Stimulated activated CD8-positive, alpha-beta memory T cell treated with anti-CD3 and anti-CD28 coated beads, Interleukin-4, amount 100 ng/mL, for 4 hours (primary cell): ENCODE results near the gene SSR2.

Experiments used
- DNase-seq, 2 donors: peaks; one replicate each; pipeline ENCODE4 v3.0.0-alpha.2; 2020; ENCODE audit warnings: low read depth in 2 of 2, low spot score in 1 of 2

SSR2 gene

DNA sequence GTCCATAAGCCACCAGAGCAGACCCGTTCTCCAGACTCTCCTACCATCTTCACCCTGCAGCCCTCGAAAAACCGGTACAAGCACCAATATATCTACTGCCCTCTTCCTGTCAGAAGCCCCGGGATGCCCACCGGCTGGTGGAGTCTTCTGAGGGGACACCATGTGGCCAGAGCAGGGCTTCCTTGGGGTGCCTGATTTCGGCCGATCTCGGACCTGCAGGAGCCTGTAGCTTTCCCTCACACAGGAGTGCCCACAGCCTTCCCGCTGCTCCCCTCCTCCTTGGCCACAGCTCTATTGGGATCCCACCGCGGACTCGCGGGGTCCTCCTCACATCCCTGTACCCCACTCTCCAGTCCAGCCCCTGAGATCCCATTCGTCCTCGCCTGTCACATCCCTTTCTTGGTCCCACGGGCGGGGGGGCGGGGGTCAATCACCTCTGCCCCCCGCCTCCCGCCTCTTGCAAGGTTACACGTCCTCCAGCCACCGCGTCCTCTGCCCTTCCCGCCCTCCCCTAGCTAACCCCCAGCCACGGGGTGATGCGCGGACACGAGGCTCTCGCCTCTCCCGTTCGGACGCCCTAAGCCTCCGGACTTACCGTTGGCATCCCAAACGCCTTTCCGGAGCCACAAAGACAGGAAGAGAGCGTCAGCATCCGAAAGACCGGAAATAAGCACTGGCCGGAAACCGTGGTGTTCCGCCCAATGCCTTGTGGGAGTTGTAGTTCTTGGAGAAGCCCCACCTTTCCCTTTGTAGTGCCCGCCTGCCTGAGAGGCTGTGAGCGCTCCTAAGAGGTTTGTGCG lies at the start of gene SSR2:
Gene SSR2, minus strand, starts transcription at position 659 of the 800 bp plus-strand sequence. CDS start 784 bp downstream, outside the sequence.
- peak; percentile 67 to 75 for DNase-seq

DNA sequence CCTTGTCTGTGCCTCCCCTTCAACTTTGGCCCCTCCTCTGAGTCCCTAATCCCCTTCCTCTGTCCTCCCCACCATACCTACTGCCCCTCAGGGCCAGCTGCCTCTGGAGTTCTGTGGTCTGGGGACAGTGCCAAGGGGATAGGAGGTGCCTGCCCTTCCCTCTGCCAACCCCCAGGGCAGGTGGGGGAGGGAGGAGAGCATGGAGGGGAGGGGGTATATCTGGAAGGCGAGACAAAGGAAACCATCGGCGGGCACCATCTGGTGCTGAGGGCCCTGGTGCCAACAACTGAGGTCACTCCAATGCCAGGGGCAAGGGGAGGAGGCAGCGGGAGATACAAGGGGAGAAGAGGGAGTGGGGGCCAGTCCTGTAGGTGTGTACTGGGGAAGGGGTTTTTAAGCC lies 49.8 kb upstream of the SSR2 start:
- DNase-seq: no peak

DNA sequence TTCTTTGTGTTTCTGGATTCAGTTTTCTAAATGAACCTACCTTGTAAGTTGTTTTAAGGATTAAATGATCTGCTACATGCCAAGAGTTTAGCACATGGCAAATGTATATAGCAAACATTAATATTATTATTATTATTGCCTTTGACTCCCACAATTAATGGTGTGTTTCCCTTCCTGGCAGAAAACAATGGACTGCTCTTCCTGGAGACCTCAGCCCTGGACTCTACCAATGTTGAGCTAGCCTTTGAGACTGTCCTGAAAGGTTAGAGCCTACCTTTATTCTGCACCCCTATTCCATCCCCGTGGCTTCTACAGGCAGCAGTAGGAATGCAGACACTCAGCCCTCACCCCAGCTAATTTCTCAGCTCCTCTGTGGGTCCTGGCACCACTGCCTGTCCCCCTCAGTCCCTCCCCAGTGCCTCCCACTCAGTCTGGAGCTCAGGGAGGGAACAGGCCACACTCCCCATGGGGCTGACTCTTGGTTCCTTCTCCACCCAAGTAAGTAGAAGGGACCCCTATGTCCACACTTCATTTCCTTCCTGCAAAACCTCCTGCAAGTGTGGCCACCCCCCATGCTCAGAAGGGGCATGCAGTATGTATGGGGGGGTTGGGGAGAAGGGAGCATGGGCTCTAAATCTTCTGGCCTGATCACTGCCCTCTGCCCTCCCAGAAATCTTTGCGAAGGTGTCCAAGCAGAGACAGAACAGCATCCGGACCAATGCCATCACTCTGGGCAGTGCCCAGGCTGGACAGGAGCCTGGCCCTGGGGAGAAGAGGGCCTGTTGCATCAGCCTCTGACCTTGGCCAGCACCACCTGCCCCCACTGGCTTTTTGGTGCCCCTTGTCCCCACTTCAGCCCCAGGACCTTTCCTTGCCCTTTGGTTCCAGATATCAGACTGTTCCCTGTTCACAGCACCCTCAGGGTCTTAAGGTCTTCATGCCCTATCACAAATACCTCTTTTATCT lies 49.0 kb upstream of the SSR2 start:
- no peak for DNase-seq

DNA sequence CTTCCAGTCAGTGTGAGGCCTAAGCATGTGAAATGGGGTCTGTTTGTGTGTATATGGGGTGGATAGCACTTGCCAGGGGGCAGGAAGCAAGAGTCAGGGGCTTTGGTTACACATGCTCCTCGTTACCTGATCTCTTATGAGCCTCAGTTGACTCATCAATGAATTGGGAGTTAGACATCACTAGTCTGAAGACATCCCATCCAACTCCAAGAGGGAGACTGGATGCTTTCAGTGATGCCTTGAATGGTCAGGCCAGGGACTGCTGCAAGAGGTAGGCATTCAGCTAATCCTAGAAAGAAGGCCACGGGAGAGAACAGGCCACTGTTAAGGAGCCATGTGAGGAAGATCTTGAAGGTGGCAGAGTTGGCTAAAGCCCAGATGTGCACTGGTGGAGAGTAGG lies 46.5 kb upstream of the SSR2 start:
- no peak for DNase-seq

DNA sequence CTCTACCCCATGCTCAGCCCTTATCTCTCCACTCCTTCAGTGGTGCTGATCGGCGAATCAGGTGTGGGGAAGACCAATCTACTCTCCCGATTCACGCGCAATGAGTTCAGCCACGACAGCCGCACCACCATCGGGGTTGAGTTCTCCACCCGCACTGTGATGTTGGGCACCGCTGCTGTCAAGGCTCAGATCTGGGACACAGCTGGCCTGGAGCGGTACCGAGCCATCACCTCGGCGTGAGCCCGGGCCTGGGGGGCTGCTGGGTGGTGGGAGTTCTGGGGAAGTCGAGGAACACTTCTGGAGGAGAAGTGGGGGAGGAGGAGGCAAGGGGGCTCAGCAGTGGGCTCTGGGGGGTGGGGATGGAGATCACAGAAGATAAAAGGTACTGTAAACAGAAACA lies 45.1 kb upstream of the SSR2 start:
- DNase-seq: no peak

DNA sequence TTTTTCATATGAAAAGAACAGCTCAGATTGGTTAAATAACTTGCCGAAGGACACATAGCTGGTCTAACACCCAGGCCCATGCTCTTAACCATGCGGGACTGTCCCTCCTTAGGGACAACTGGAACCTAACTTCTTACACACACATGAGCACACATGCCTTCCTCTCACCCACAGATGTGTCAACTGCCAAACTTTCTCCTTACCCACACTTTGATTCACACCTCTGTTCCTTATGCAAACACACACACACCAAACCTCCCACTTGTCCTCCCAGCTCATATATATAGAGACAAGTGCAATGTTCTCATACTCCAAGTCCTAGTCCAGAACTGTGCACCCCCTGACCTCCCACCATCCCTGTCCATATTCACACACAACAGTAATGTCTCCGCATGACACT lies 44.5 kb upstream of the SSR2 start:
- DNase-seq: no peak

DNA sequence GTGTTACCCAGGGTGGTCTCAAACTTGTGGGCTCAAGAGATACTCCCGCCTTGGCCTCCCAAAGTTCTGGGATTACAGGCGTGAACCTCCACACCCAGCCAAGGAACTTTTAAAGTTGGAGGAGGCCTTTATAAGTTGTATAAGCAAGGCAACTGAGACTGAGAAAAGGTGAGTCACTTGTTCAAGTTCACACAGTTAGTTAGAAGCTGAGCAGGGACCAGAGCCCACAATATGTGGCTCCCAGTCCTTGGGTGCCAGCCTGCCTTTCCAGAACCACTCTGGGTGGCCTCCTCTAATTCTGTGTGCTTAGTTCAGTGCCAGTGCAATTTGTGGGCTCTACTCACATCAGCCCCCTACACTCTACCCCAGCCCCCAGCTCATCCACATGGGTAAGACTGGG lies 43.9 kb upstream of the SSR2 start:
- DNase-seq: no peak

DNA sequence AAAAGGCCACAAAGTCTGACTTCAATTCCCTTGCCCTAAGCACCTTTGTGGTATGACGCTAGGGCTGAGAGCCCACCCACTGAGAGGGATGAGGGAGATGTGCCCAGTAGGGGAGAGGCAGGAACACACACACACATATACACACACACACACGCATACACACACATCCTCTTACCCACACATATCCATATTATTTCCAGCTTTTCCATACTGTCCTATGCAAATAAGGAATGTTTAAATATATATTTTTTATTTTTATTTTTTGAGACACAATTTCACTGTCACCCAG lies 43.2 kb upstream of the SSR2 start:
- no peak for DNase-seq

DNA sequence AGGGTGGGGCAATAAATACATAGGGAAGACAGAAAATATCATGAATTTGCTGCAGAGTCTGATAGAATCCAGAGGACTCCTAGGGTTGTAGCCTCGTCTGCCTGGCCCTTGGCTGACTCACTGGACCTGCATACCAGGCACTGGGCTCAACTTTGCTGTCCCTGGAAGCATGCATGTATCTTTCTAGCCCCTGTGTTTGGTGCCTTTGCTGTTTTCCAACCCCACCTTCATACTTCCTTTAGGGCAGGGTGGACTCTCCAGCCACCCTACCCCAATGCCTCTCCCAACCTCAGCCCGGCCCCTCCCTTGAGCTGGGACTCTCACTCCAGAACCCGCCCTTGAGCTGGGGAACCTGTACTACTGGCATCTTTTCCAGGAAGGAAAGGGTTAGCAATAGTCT lies 41.4 kb upstream of the SSR2 start:
- DNase-seq: no peak

DNA sequence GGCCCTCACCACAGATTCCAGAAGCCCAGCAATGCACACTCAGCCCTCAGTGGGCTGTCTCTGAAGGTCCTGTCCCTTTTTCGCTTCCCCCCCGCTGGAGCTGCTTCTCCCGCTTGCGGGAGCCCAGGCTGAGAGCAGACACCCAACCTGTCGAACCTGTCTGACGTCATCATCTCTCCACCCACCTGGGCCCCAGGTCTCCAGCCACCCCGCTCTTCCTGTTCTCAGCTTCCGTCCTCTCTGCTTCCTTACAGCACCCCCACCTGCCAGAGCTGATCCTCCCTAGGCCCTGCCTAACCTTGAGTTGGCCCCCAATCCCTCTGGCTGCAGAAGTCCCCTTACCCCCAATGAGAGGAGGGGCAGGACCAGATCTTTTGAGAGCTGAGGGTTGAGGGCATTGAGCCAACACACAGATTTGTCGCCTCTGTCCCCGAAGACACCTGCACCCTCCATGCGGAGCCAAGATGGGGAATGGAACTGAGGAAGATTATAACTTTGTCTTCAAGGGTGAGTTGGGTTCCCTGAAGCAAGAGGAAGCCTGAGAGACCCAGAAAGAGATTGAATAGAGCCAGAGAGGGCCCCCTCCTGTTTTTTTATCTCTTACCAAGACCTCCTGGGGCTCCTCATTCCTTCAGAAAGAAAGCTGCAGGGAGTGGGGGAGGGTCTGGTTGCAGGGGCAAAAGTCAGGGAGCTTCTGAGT lies 40.3 kb upstream of the SSR2 start, which contains the start of gene RAB25:
Gene RAB25, plus strand, starts transcription at position 224 of the 700 bp plus-strand sequence. Its CDS starts 241 bp downstream, at position 465.
- no peak for DNase-seq

DNA sequence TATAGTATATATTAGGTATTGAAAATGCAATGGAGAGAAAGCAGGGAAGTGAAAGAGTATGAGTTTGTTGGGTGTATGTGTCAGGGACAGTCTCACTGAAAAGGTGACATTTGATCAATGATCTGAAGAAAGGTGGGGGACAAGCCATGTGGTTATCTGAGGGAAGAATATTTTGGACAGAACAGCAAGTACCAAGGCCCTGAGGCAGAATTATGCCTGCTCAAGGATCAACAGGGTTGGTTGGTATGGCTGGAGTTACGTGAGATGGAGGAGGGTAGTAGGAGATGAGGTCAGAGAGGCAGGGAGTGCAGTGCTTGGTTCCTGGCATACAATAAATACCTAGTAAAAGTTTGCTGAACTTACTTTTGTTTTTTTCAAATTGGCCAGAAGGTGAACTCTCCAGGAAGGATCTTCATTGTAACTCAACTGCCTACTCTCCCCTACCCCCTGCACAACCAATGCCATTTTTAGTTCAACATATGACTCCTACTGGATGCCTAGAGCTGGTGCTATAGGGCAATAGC lies 35.6 kb upstream of the SSR2 start:
- no peak for DNase-seq

DNA sequence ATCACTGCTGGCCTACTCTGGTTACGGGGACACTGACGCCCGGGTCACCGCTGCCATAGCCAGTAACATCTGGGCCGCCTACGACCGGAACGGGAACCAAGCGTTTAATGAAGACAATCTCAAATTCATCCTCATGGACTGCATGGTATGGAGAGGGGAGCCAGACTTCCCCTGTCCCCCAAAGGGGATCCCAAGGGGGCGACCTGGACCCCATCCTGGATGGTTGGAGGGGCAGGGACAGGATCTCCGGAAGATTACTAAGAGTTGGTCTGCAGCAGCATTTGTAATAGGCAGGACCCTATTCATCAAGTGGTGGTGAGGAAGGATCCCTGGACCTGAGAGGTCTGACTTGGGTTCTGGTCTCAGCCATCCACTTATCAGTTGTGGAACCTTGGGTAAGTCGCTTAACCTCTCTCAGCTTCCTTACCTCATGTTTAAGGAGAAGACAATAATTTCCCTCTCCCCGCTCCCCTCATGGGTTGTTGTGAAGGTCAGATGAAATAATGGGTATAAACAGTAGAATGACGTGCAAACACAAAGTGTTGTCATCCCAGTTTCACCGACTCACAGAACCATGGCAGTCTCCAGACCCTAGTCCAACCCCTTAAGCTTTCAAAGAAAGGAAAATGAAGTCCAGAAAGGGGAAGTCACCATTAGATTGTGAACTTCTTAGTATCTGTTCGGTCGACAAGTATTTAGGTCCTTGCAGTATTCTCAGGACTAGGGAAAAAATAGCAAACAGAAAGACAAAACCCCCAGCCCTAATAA lies 34.7 kb upstream of the SSR2 start:
- DNase-seq: no peak

DNA sequence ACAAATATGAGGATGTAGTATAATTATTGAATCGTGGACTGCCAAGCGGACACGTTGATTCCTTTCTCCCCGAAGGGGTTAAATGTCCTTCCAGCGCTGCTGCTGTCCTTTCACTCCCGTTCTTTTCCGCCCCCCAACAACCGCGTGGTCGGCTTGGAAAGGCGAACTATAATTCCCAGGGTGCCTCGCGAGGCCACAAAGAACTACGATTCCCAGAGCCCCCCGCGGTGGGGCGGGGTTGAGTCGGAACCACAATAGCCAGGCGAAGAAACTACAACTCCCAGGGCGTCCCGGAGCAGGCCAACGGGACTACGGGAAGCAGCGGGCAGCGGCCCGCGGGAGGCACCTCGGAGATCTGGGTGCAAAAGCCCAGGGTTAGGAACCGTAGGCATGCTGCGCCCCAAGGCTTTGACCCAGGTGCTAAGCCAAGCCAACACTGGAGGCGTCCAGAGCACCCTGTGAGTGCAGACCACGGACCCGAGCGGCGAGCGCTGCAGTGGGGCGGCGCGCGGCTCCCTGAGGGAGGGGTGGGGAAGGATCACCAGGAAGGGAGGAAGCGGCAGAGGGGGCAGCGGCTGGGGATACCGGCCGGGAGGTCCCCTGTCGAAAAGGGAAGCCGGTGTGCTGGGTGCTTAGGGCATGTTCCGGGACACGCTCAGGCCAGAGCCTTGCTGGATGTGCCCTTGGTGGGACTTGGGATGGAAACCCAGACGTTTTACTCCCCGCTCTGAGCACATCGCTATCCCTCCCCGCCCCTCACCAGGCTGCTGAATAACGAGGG lies 33.9 kb upstream of the SSR2 start, which contains the start of gene LAMTOR2:
Gene LAMTOR2, plus strand, starts transcription at position 283 of the 781 bp plus-strand sequence. Its CDS starts 108 bp downstream, at position 391.
- DNase-seq: peak; percentile 93 to 96

DNA sequence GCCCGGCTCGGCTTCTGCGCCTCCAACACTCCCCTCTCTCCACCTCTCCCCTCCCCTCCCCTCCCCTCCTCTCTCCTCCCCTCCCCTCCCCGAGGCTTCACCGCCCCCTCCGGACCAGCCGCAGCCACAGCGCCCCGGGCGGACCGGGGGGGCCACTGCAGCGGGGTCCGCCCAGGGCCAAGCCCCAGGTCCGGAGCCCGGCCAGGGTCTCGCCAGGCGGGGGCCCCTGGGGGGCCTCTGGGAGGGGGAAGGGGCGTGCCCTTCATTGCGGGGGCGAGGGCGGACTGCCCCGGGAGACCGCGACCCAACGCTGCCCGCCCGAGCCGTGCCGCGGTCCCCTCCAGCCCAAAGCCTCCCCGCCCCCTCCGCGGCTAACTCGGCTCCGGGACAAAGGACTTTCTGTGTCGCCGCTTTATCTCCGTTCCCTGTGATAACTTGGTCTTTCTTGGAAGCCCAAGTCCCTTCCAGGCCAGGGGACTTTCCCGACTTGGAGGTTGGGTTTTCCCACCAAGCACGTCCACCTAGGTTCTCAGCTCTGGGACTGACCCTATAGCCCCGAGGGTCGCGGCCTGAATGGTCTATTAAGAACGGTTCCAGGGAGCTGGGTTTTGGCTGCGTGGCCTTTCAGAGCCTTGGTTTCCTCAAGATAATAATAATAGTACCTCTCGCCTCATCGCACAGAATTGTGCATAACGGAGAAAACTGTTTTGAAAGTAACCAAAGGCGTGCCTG lies 33.2 kb upstream of the SSR2 start, which contains the start of gene UBQLN4:
Gene UBQLN4, minus strand, starts transcription at position 31 of the 732 bp plus-strand sequence. CDS start 97 bp downstream, outside the sequence.
- peak; percentile 52 to 76 for DNase-seq

DNA sequence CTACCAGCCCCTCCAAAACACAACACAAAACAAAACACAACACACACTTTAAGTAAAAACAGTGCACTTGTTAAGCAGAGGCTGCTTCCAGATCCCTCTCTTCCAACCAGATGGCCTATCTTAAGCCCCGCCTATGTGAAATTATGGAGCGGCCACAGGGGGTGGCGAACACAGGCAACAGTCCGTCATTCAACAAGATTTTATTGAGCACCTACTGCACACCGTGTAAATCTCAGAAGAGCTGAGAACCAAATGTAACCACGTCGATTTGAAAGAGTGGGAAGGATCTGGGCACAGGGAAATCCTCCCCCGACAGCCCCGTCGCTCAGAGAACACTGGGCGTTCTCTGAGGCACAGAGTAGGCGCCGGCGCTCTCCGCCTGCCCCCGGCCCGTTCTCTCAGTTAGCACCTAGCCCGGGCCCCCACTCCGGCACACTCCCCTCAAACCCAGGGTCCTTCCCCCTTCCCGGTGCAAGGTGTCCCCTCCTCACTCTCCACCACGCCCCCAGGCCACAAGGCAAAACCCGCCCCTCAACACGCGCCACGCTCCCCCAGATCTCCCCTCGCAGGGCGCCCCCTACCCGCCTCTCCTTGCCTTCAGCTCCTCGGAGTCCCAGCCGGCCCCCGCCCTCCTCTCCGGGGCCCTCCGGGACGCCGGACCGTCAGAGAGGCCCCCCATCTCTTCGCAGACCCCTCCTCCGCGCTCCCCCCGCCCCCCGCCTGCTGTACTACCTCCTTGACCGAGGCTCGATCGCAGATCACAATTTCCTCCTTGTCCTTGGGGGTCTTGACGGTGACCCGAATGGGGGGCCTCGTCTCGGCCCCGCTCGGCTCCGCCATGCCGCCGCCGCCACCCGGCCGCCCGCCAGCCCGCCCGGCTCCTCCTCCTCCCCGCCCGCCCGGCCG lies 32.4 kb upstream of the SSR2 start:
- peak; percentile 35 to 55 for DNase-seq

DNA sequence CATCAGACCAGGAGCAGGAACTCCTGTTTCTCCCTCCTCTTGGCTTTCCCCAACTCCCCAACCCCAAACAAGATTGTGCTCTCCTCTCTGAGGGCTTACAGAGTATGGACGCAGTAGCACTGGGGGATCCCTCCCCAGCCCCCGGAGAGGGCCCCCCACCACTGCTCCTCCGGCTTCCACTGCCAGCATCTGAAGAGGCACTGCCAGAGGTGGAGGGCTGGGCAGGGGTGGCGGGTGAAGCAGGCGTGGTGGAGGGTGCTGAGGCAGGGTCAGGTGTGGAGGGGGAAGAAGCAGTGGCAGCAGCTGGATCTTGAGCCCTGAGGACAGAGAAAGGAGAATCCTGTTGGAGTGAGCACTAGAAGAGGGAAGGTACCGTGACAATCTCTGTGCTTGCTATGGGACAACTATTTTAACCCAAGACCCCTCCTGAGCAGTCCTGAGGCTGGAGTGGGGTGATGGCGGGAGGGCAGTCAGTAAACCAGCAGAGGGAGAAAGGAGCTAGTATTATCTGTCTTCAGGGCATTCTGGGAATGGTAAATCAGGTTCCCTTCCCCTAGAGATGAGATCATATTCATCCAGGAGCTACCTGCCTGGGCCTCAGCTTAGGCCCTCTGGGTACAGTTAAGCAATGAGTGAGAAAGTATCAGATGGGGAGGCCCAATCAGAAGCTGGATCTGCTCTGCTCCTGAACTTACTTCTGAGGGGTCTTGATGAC lies 30.4 kb upstream of the SSR2 start:
- no peak for DNase-seq

DNA sequence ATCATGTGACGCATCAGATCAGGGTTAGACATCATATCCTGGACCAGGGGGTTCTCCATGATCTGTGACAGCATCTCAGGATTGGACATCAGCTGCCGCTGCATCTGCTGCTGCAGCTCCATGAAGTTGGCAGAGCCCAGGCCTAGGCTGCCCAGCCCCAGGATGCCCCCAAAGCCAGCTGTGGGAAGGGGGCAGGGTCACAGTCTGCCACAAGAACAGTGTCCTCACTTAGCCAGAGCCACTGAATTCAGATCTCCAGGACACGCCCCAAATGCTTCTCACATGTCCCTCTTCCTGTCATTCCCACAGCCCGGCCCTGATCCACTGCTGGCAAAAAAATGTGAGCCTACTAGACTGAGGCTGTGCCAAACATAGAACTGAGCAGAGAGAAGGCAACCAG lies 29.6 kb upstream of the SSR2 start:
- no peak for DNase-seq
